ENCODE data around the gene ACADVL. TPM values are rescaled to one million over a fixed set of nuclear protein-coding genes. Genes with fewer than 3 reads are reported as not detected.

The ACADVL gene
- total RNA-seq, 1 experiment from 2014 or later: 283 TPM

GRCh38 chr17:7176107-7176840, 43.5 kb upstream of the ACADVL start:
- H3K4ac ChIP-seq (ENCODE audit: low read depth, low read length): no peak overlapping the region
- Mint-ChIP-seq H3K4me1 (peaks cover 5 to 10% of the 10 kb centered on the region in 2 experiments; a peak in 3 of 4 replicates), H3K27ac (no peak overlapping the region), H3K36me3 (ENCODE audit: insufficient read depth in 1 of 3, low read depth in 3 of 3) (no peaks in the 10 kb centered on the region), H3K4me3 (no peak overlapping the region), H3K27me3 (ENCODE audit: low read depth) (peaks cover 34% of the 10 kb centered on the region), H3K9me3 (no peaks in the 10 kb centered on the region)
- no peak overlapping the region for H2BK20ac ChIP-seq (ENCODE audit: low read depth, low read length, poor library complexity, severe bottlenecking)
- no peak overlapping the region for H4K8ac ChIP-seq (replicated peaks; ENCODE audit: insufficient read length, low read depth, low read length)
- H3K27ac ChIP-seq (ENCODE audit: insufficient read length, low read depth, low read length): no peak overlapping the region
- no peaks in the 10 kb centered on the region; the same call in 1 of the 2 replicates for H3K4me1 ChIP-seq (ENCODE audit: insufficient read depth, low read length)
- H3K56ac ChIP-seq (ENCODE audit: insufficient read length, low read depth, low read length): no peak overlapping the region
- H3K14ac ChIP-seq (ENCODE audit: insufficient read depth, low read length): no peak overlapping the region
- H3T11ph ChIP-seq (ENCODE audit: low read length): no peak overlapping the region
- no peaks in the 10 kb centered on the region for H3K79me1 ChIP-seq (ENCODE audit: insufficient read depth, low read depth, low read length, poor library complexity, severe bottlenecking)
- H2BK12ac ChIP-seq (ENCODE audit: insufficient read length, low read depth, low read length): no peak overlapping the region
- H2AK5ac ChIP-seq (ENCODE audit: insufficient read length, low read length): no peak overlapping the region
- H4K20me1 ChIP-seq (ENCODE audit: control insufficient read depth, insufficient read depth, insufficient read length): no peaks in the 10 kb centered on the region
- no peak overlapping the region for H2BK15ac ChIP-seq (ENCODE audit: low read depth, low read length)
- H2BK120ac ChIP-seq (ENCODE audit: low read depth, low read length, poor library complexity, severe bottlenecking): no peak overlapping the region
- no peaks in the 10 kb centered on the region for H3K9me3 ChIP-seq (ENCODE audit: control insufficient read depth, low read depth, low read length)
- H3K4me2 ChIP-seq (ENCODE audit: insufficient read depth, insufficient read length, low read length): peak overlapping the region; percentile 91
- no peak overlapping the region for H3K9ac ChIP-seq (ENCODE audit: extremely low read depth, insufficient read length, low read length)
- DNase-seq: no peak
- H2BK5ac ChIP-seq (ENCODE audit: insufficient read length, low read length): no peak overlapping the region
- peak overlapping the region; percentile 2 for H4K5ac ChIP-seq (ENCODE audit: insufficient read length, low read depth, low read length)
- H4K91ac ChIP-seq (ENCODE audit: insufficient read length, low read depth, low read length): no peak overlapping the region
- 100% methylated on average over 1 of the region's 1 CpG for WGBS (ENCODE audit: extremely low coverage, insufficient read length, low lambda C conversion rate)
- no peak overlapping the region for H3K23ac ChIP-seq (ENCODE audit: insufficient read length, low read depth, low read length)
- H3K79me2 ChIP-seq (ENCODE audit: insufficient read depth, low read length): no peaks in the 10 kb centered on the region
- peaks cover 5% of the 10 kb centered on the region; the same call in 1 of the 2 replicates for H3K27me3 ChIP-seq (ENCODE audit: insufficient read depth, low read length)
- no peak for TF ChIP-seq CTCF (conservative IDR thresholded peaks at IDR 0.05)
- H3K23me2 ChIP-seq (ENCODE audit: insufficient read length, low read depth, low read length, poor library complexity, severe bottlenecking): peaks cover 16% of the 10 kb centered on the region
- H3K18ac ChIP-seq (ENCODE audit: insufficient read length, low read depth, low read length): no peak overlapping the region
- no peak overlapping the region for H2AFZ ChIP-seq (ENCODE audit: low read length)
